H1 (cell line): ENCODE measurements around the gene RPSA. TPM values are rescaled to one million over a fixed set of nuclear protein-coding genes. Genes with fewer than 3 reads are reported as not detected.

Experiments used
- CTCF ChIA-PET: fragments of 300-600 bp; sonication (Branson Sonifier 250); formaldehyde crosslinking; loops from one replicate; lab custom pipeline; 2021; ENCODE audit not compliant: partially characterized antibody; lab: Charles Lee
- POLR2A ChIA-PET: fragments of 300-600 bp; sonication (Branson Sonifier 250); formaldehyde crosslinking; loops from one replicate; lab custom pipeline; 2021; ENCODE audit warnings: inconsistent platforms; ENCODE audit not compliant: partially characterized antibody; lab: Charles Lee
- DNase-seq, 2 experiments: peaks; one replicate each; pipeline versions ENCODE4 v3.0.0 to v3.0.0-alpha.2; 2010 to 2022; ENCODE audit warnings: low spot score in 2 of 2, low read depth in 1 of 2, mixed read lengths in 1 of 2
- FAIRE-seq: peaks from 2 replicates; lab custom pipeline; 2011; peaks lifted over from hg19 to GRCh38; lab: Jason Lieb, UNC
- H2AFZ ChIP-seq: 2 replicates; pipeline ENCODE4 v1.8.1; 2012; ENCODE audit warnings: low read length, inconsistent platforms
- H2AK5ac ChIP-seq: 2 replicates; pipeline ENCODE4 v1.6.1; 2013; ENCODE audit warnings: low read depth, low read length
- H2BK120ac ChIP-seq: replicated peaks from 2 replicates; pipeline ENCODE3; 2013; ENCODE audit warnings: low read depth, low read length, inconsistent platforms
- H2BK12ac ChIP-seq: 2 replicates; pipeline ENCODE4 v1.6.1; 2013; ENCODE audit warnings: low read depth, low read length
- H2BK15ac ChIP-seq: 2 replicates; pipeline ENCODE4 v1.6.1; 2013; ENCODE audit warnings: low read length
- H2BK20ac ChIP-seq: 2 replicates; pipeline ENCODE4 v1.6.1; 2013; ENCODE audit warnings: low read length
- H2BK5ac ChIP-seq: 2 replicates; pipeline ENCODE4 v1.6.1; 2013; ENCODE audit warnings: low read depth, low read length
- H3K14ac ChIP-seq: 2 replicates; pipeline ENCODE4 v1.6.1; 2013; ENCODE audit warnings: inconsistent platforms; ENCODE audit not compliant: insufficient read length
- H3K18ac ChIP-seq: 2 replicates; pipeline ENCODE4 v1.6.1; 2013; ENCODE audit warnings: low read length; ENCODE audit errors: extremely low read depth
- H3K23ac ChIP-seq: 2 replicates; pipeline ENCODE4 v1.6.1; 2013; ENCODE audit warnings: inconsistent platforms; ENCODE audit not compliant: insufficient read length
- H3K23me2 ChIP-seq: 2 replicates; pipeline ENCODE4 v1.6.1; 2013; ENCODE audit warnings: low read depth, low read length
- H3K27ac ChIP-seq: 2 replicates; pipeline ENCODE4 v1.6.1; 2011; ENCODE audit warnings: low read depth, low read length, inconsistent platforms
- H3K27me3 ChIP-seq, 4 experiments: replicated peaks in 1 of 4; 1 replicate in 1 of 4; 2 replicates in 3 of 4; pipeline versions ENCODE4 v1.6.1 to v1.8.1; 2011 to 2013; ENCODE audit warnings: low read length in 3 of 4, mild to moderate bottlenecking in 3 of 4, inconsistent platforms in 2 of 4, mixed read lengths in 2 of 4, moderate library complexity in 1 of 4; ENCODE audit not compliant: control insufficient read depth in 3 of 4, insufficient read depth in 3 of 4; ENCODE audit errors: extremely low read depth in 1 of 4
- H3K36me3 ChIP-seq, 4 experiments: 2 replicates each; pipeline versions ENCODE4 v1.6.1 to v1.8.1; 2011 to 2013; ENCODE audit warnings: mild to moderate bottlenecking in 4 of 4, low read length in 3 of 4, moderate library complexity in 2 of 4, control low read depth in 1 of 4, inconsistent platforms in 1 of 4; ENCODE audit not compliant: insufficient read depth in 4 of 4, control insufficient read depth in 2 of 4
- H3K4ac ChIP-seq: replicated peaks from 2 replicates; pipeline ENCODE3; 2013; ENCODE audit warnings: low read length, low read depth, mixed read lengths, inconsistent platforms; ENCODE audit not compliant: insufficient read length
- H3K4me1 ChIP-seq, 4 experiments: replicated peaks in 1 of 4; 1 replicate in 1 of 4; 2 replicates in 3 of 4; pipeline versions ENCODE4 v1.6.1 to v1.8.1; 2011 to 2013; ENCODE audit warnings: low read length in 3 of 4, inconsistent platforms in 2 of 4, mixed read lengths in 1 of 4; ENCODE audit not compliant: insufficient read depth in 4 of 4, control insufficient read depth in 3 of 4
- H3K4me2 ChIP-seq, 2 experiments: 2 replicates each; pipeline versions ENCODE4 v1.6.1 to v1.8.1; 2011 to 2013; ENCODE audit warnings: low read depth in 2 of 2, low read length in 2 of 2, control low read depth in 1 of 2, inconsistent platforms in 1 of 2, mild to moderate bottlenecking in 1 of 2; ENCODE audit not compliant: insufficient read depth in 1 of 2
- H3K4me3 ChIP-seq, 4 experiments: fragments of 200-600, 300-600 bp in 1 of 4; sonication (generic), shearing (Covaris generic), sonication (Bioruptor Twin) in 1 of 4; 2 replicates each; pipeline versions ENCODE4 v1.5.1 to v1.8.1; 2011 to 2016; ENCODE audit warnings: low read length in 4 of 4, low read depth in 3 of 4, control low read depth in 2 of 4, inconsistent platforms in 2 of 4, mild to moderate bottlenecking in 2 of 4, mixed read lengths in 1 of 4, moderate library complexity in 1 of 4; ENCODE audit not compliant: insufficient read depth in 2 of 4; ENCODE audit errors: extremely low read depth in 1 of 4
- H3K56ac ChIP-seq: replicated peaks from 2 replicates; pipeline ENCODE3; 2013; ENCODE audit warnings: low read depth, mild to moderate bottlenecking, mixed read lengths, low read length, inconsistent platforms; ENCODE audit not compliant: insufficient read length
- H3K79me1 ChIP-seq: 2 replicates; pipeline ENCODE4 v1.6.1; 2013; ENCODE audit warnings: low read depth, low read length, control low read depth
- H3K79me2 ChIP-seq, 2 experiments: 2 replicates each; pipeline versions ENCODE4 v1.6.1 to v1.8.1; 2012 to 2013; ENCODE audit warnings: low read length in 2 of 2, mild to moderate bottlenecking in 2 of 2, inconsistent platforms in 1 of 2; ENCODE audit not compliant: insufficient read depth in 2 of 2, control insufficient read depth in 1 of 2
- H3K9ac ChIP-seq, 4 experiments: replicated peaks in 1 of 4; 1 replicate in 1 of 4; 2 replicates in 3 of 4; pipeline versions ENCODE4 v1.6.1 to v1.8.1; 2011 to 2013; ENCODE audit warnings: low read depth in 3 of 4, low read length in 3 of 4, control low read depth in 2 of 4, mild to moderate bottlenecking in 2 of 4, moderate library complexity in 2 of 4, inconsistent platforms in 1 of 4; ENCODE audit errors: extremely low read depth in 1 of 4
- H3K9me3 ChIP-seq, 2 experiments: 2 replicates each; pipeline versions ENCODE4 v1.6.1 to v1.8.1; 2012 to 2013; ENCODE audit warnings: mild to moderate bottlenecking in 2 of 2, moderate library complexity in 2 of 2, control low read depth in 1 of 2, inconsistent platforms in 1 of 2, low read depth in 1 of 2, low read length in 1 of 2, mixed read lengths in 1 of 2; ENCODE audit not compliant: insufficient read depth in 2 of 2
- H4K20me1 ChIP-seq, 2 experiments: replicated peaks in 1 of 2; 2 replicates each; pipeline versions ENCODE3 to v1.8.1; 2011 to 2013; ENCODE audit warnings: inconsistent platforms in 2 of 2, low read length in 2 of 2, mild to moderate bottlenecking in 1 of 2; ENCODE audit not compliant: insufficient read depth in 2 of 2, control insufficient read depth in 1 of 2
- H4K5ac ChIP-seq: 2 replicates; pipeline ENCODE4 v1.6.1; 2013; ENCODE audit warnings: low read length, low read depth, mixed read lengths, inconsistent platforms; ENCODE audit not compliant: insufficient read length
- H4K8ac ChIP-seq: 2 replicates; pipeline ENCODE4 v1.8.0; 2013; ENCODE audit warnings: mild to moderate bottlenecking, moderate library complexity, low read length, inconsistent platforms; ENCODE audit not compliant: insufficient read depth; ENCODE audit errors: extremely low read depth
- H4K91ac ChIP-seq: replicated peaks from 2 replicates; pipeline ENCODE3; 2013; ENCODE audit warnings: low read length, mixed read lengths, inconsistent platforms; ENCODE audit not compliant: insufficient read length
- GABPA ChIP-seq: IDR thresholded peaks from 2 replicates; pipeline ENCODE4 v1.6.1; 2011; ENCODE audit warnings: mild to moderate bottlenecking, low read length, moderate library complexity, borderline replicate concordance; ENCODE audit not compliant: insufficient read depth
- HDAC2 ChIP-seq, 2 experiments: fragments of 300-600 bp in 1 of 2; sonication (generic) in 1 of 2; IDR thresholded peaks; 2 replicates each; pipeline ENCODE4 v1.6.1; 2011 to 2012; ENCODE audit warnings: low read depth in 2 of 2, low read length in 2 of 2, mild to moderate bottlenecking in 2 of 2, moderate library complexity in 2 of 2, borderline replicate concordance in 1 of 2, inconsistent platforms in 1 of 2
- HDAC6 ChIP-seq: IDR thresholded peaks from one replicate; pipeline ENCODE4 v1.7.1; 2012; ENCODE audit warnings: low read depth, mild to moderate bottlenecking, inconsistent platforms, low read length, moderate library complexity
- JUND ChIP-seq: IDR thresholded peaks from 2 replicates; pipeline ENCODE4 v1.6.1; 2011; ENCODE audit warnings: mild to moderate bottlenecking, improper control_type of control experiment, low read length
- KDM5A ChIP-seq: fragments of 200-600 bp; IDR thresholded peaks from 2 replicates; pipeline ENCODE4 v1.7.1; 2012; ENCODE audit warnings: mild to moderate bottlenecking, low read length, inconsistent platforms, mixed read lengths
- NANOG ChIP-seq: IDR thresholded peaks from 2 replicates; pipeline ENCODE4 v1.6.1; 2011; ENCODE audit warnings: low read length, low read depth, mild to moderate bottlenecking, inconsistent platforms; ENCODE audit not compliant: insufficient read depth, poor library complexity, severe bottlenecking
- POLR2A ChIP-seq, 2 experiments: IDR thresholded peaks; 1 replicate in 1 of 2; 2 replicates in 1 of 2; pipeline ENCODE4 v1.6.1; 2011; ENCODE audit warnings: low read depth in 2 of 2, low read length in 2 of 2, mild to moderate bottlenecking in 2 of 2; ENCODE audit errors: control extremely low read depth in 1 of 2
- SIN3A ChIP-seq, 2 experiments: IDR thresholded peaks in 1 of 2; conservative IDR thresholded peaks in 1 of 2; 2 replicates each; pipeline ENCODE4 v1.6.1; 2011 to 2012; ENCODE audit warnings: low read length in 2 of 2, improper control_type of control experiment in 1 of 2, low read depth in 1 of 2, mild to moderate bottlenecking in 1 of 2
- TCF12 ChIP-seq: IDR thresholded peaks from 2 replicates; pipeline ENCODE4 v1.6.1; 2011; ENCODE audit warnings: low read depth, mild to moderate bottlenecking, low read length
- WGBS, 2 experiments: shearing (Covaris generic) in 1 of 2; methylation state at CpG; one replicate each; pipeline versions ENCODE4 v1.1.6 to v1.1.7; 2013 to 2015; ENCODE audit warnings: low lambda C conversion rate in 2 of 2, mixed read lengths in 2 of 2, inconsistent platforms in 1 of 2, low coverage in 1 of 2, missing lambda C conversion rate in 1 of 2; ENCODE audit not compliant: insufficient replicate concordance in 2 of 2, insufficient coverage in 1 of 2, insufficient read length in 1 of 2; ENCODE audit errors: extremely low coverage in 1 of 2, missing lambda C conversion rate in 1 of 2; 5-methylcytosine and 5-hydroxymethylcytosine counted together
- polyA plus RNA-seq, 7 experiments: library from polyadenylated mRNA; depleted of rRNA in 3 of 7; stranded (reverse) in 5 of 7; unstranded in 2 of 7; fragments of >200 nt in 5 of 7; fragments of 200-250 nt in 2 of 7; gene quantifications; 1 replicate in 5 of 7; 2 replicates in 1 of 7; 4 replicates in 1 of 7; pipeline versions ENCODE4 v1.2.1 to v1.2.3, GENCODE V29; 2011 to 2013; ENCODE audit warnings: missing spikeins in 2 of 7, mixed read lengths in 2 of 7
- total RNA-seq: library from RNA; stranded (reverse); fragmentation: NEBNext Ultra II Directional; extraction: Animal tissue kit (Norgen Biotek cat#: 25700); gene quantifications from 2 replicates; pipeline ENCODE4 v1.2.1, GENCODE V29; 2021
- TF ChIP-seq, protein P1 (sequence below): IDR thresholded peaks from 2 replicates; pipeline ENCODE4 v1.6.1; 2011; ENCODE audit warnings: low read length, improper control_type of control experiment

RPSA gene
- total and polyA plus RNA-seq, 2 of the 8 experiments (the other 6 are each of a cell fraction or from before 2014, with no cell fraction given): 2,661 to 7,468 TPM

DNA sequence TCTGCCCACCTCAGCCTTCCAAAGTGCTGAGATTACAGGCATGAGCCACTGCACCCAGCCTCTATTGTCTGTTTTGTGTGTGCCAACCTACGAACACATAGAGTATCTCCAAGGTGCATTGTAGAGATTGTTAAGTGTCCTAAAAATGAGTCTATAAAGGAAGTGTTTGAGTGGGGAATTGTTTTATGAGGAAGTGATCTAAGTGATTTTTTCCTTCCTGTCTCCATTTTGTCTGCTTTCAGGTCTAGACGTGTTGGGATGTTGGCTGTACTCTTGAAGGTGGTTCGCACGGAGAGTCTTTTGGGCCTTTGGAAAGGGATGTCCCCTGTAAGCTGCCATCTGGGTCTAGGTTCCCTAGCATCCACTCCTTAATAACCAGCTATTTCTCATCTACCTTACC, 16.3 kb upstream of the RPSA start:
- Histone ChIP-seq H2AFZ (no peak overlapping the region), H2BK120ac (no peak overlapping the region), H4K91ac (no peak overlapping the region), H3K4me3 (no peak overlapping the region), H2BK12ac (no peak overlapping the region), H3K79me2 (peaks cover 24 to 61% of the 10 kb centered on the region in 2 experiments), H4K5ac (no peak overlapping the region), H3K4ac (no peak overlapping the region), H2BK20ac (no peak overlapping the region), H3K18ac (no peak overlapping the region), H3K4me1 (peaks cover 0 to 6% (median 3%) of the 10 kb centered on the region in 4 experiments; a peak in 6 of 7 replicates), H3K9me3 (no peaks in the 10 kb centered on the region), H2BK15ac (no peak overlapping the region), H3K4me2 (no peak overlapping the region), H3K27ac (no peak overlapping the region), H3K79me1 (peaks cover 22% of the 10 kb centered on the region), H2AK5ac (no peak overlapping the region), H2BK5ac (no peak overlapping the region), H3K23me2 (no peaks in the 10 kb centered on the region), H3K14ac (no peak overlapping the region), H3K9ac (no peak overlapping the region), H3K36me3 (peaks cover 13 to 62% (median 46%) of the 10 kb centered on the region in 4 experiments), H4K8ac (no peak overlapping the region), H3K23ac (no peak overlapping the region), H3K27me3 (no peaks in the 10 kb centered on the region), H3K56ac (no peak overlapping the region), H4K20me1 (peaks cover 1 to 23% of the 10 kb centered on the region in 2 experiments)
- DNase-seq (no peak), FAIRE-seq (no peak)
- 94% methylated on average over 4 of the region's 4 CpGs; no CpG with 5 or more reads in 1 of the 2 experiments for WGBS, 2 experiments
- POLR2A ChIA-PET: interaction anchor here (33.7 kb wide), 1 partner anchor 20 kb away, joined by 771 read pairs; the partner anchor contains the start of gene RPSA
- CTCF ChIA-PET: interaction anchor here (1.5 to 2.4 kb wide), 2 partner anchors 12 kb away, joined by 4 to 6 read pairs; no protein-coding TSS in a partner anchor
- no peak for TF ChIP-seq KDM5A
- TF ChIP-seq SIN3A (conservative IDR thresholded peaks at IDR 0.05 in 1 of 2, IDR thresholded peaks at IDR 0.05 in 1 of 2; ENCODE audit: low read depth in 1 of 2, low read length in 2 of 2): no peak
- TF ChIP-seq JUND: no peak
- no peak for TF ChIP-seq TCF12
- TF ChIP-seq, protein P1, sequence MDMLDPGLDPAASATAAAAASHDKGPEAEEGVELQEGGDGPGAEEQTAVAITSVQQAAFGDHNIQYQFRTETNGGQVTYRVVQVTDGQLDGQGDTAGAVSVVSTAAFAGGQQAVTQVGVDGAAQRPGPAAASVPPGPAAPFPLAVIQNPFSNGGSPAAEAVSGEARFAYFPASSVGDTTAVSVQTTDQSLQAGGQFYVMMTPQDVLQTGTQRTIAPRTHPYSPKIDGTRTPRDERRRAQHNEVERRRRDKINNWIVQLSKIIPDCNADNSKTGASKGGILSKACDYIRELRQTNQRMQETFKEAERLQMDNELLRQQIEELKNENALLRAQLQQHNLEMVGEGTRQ: no peak
- TF ChIP-seq GABPA: no peak
- TF ChIP-seq NANOG: no peak
- no peak for TF ChIP-seq POLR2A (IDR thresholded peaks at IDR 0.05; ENCODE audit: control extremely low read depth in 1 of 2, low read depth in 2 of 2, low read length in 2 of 2)
- TF ChIP-seq HDAC2 (IDR thresholded peaks at IDR 0.05; ENCODE audit: borderline replicate concordance in 1 of 2, low read depth in 2 of 2, low read length in 2 of 2): no peak
- no peak for TF ChIP-seq HDAC6
